SK-N-MC (cell line): Measurements from ENCODE around the gene CSRP2.

Source experiments
- DNase-seq: peaks from one replicate; pipeline ENCODE4 v3.0.0-alpha.2; 2011; ENCODE audit warnings: low read depth, low spot score
- H3K27ac ChIP-seq: fragments of 200-600 bp; sonication (generic); 2 replicates; pipeline ENCODE4 v1.5.1; 2016; ENCODE audit warnings: mixed run types
- H3K36me3 ChIP-seq: fragments of 200-600 bp; sonication (generic); 2 replicates; pipeline ENCODE4 v1.6.1; 2017; ENCODE audit warnings: antibody characterized with exemption, low read length, mixed read lengths; ENCODE audit not compliant: insufficient read depth
- H3K4me3 ChIP-seq: fragments of 200-600 bp; sonication (generic); 2 replicates; pipeline ENCODE4 v1.5.1; 2016
- H3K9ac ChIP-seq: fragments of 200-600 bp; sonication (generic); 2 replicates; pipeline ENCODE4 v1.8.0; 2017; ENCODE audit warnings: mixed run types, mixed read lengths; ENCODE audit not compliant: insufficient read length
- H3K9me3 ChIP-seq: fragments of 200-600 bp; sonication (generic); 2 replicates; pipeline ENCODE4 v1.6.1; 2017; ENCODE audit warnings: low read depth, mild to moderate bottlenecking, antibody characterized with exemption, low read length, moderate library complexity, mixed read lengths
- EZH2 ChIP-seq: fragments of 200-600 bp; sonication (generic); IDR thresholded peaks from one replicate; pipeline ENCODE4 v1.6.1; 2017; ENCODE audit warnings: antibody characterized with exemption
- FOXP2 ChIP-seq: optimal IDR thresholded peaks from 2 replicates; pipeline ENCODE3; 2011; ENCODE audit warnings: mild to moderate bottlenecking, moderate library complexity; ENCODE audit not compliant: insufficient read depth; ENCODE audit errors: extremely low read length, control extremely low read depth
- POLR2AphosphoS5 ChIP-seq: IDR thresholded peaks from 2 replicates; pipeline ENCODE4 v1.6.1; 2012; ENCODE audit warnings: mild to moderate bottlenecking, low read depth, low read length, borderline replicate concordance

Gene CSRP2

DNA sequence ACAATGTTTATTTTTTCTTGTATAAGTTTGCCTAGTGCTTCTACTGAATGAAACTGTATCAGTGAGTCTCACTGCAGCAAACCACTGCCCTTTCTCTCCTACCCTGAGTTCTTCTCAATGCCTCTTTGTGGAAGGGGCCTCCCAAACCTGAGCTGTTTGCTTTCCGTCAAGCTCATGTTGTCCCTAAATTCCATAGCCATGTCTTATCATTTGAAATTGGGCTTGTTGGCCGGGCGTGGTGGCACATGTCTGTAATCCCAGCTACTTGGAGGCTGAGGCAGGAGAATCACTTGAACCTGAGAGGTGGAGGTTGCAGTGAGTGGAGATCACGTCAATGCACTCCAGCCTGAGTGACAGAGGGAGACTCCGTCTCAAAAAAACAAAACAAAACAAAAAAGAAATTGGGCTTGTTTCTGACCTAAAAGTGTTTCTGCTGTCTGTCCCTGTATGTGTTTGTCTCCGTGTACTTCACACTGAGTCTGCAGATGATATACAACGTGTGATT is 1.8 kb upstream of the CSRP2 start:
- Histone ChIP-seq H3K9ac (no peak overlapping the region), H3K36me3 (no peaks in the 10 kb centered on the region), H3K4me3 (no peak overlapping the region), H3K27ac (no peak overlapping the region), H3K9me3 (no peaks in the 10 kb centered on the region)
- no peak for DNase-seq
- no peak for TF ChIP-seq POLR2AphosphoS5
- TF ChIP-seq EZH2: no peak
- TF ChIP-seq FOXP2: no peak

- H3K27ac ChIP-seq: no peak overlapping the region
- no peak for TF ChIP-seq EZH2
- no peaks in the 10 kb centered on the region for H3K9me3 ChIP-seq
- H3K9ac ChIP-seq: no peak overlapping the region
- H3K36me3 ChIP-seq: no peaks in the 10 kb centered on the region
- no peak for DNase-seq
- peak overlapping the region; percentile 89; the same call in 1 of the 2 replicates for H3K4me3 ChIP-seq
Measured at GRCh38 chr12:76879710-76880518, 1.1 kb upstream of the CSRP2 start.

GRCh38 chr12:76878099-76878898 is 520 bp downstream of the CSRP2 start:
- Histone ChIP-seq H3K36me3 (no peaks in the 10 kb centered on the region), H3K9ac (peak overlapping the region; percentile 74), H3K9me3 (no peaks in the 10 kb centered on the region), H3K4me3 (peak overlapping the region; percentile 89), H3K27ac (no peak overlapping the region)
- DNase-seq: no peak
- TF ChIP-seq POLR2AphosphoS5 (no peak), FOXP2 (no peak), EZH2 (no peak)

GRCh38 chr12:76876696-76877229 is 2.1 kb downstream of the CSRP2 start:
- no peak for DNase-seq
- no peaks in the 10 kb centered on the region for H3K9me3 ChIP-seq
- H3K36me3 ChIP-seq: no peaks in the 10 kb centered on the region
- H3K9ac ChIP-seq: no peak overlapping the region
- H3K4me3 ChIP-seq: no peak overlapping the region
- H3K27ac ChIP-seq: no peak overlapping the region
- TF ChIP-seq FOXP2 (no peak), EZH2 (no peak), POLR2AphosphoS5 (no peak)

GRCh38 chr12:76874491-76875190 is 4.2 kb downstream of the CSRP2 start:
- Histone ChIP-seq H3K9ac (no peak overlapping the region), H3K36me3 (no peaks in the 10 kb centered on the region), H3K9me3 (no peaks in the 10 kb centered on the region), H3K27ac (no peak overlapping the region), H3K4me3 (no peak overlapping the region)
- no peak for DNase-seq
- no peak for TF ChIP-seq FOXP2
- TF ChIP-seq EZH2: no peak
- TF ChIP-seq POLR2AphosphoS5: no peak

DNA sequence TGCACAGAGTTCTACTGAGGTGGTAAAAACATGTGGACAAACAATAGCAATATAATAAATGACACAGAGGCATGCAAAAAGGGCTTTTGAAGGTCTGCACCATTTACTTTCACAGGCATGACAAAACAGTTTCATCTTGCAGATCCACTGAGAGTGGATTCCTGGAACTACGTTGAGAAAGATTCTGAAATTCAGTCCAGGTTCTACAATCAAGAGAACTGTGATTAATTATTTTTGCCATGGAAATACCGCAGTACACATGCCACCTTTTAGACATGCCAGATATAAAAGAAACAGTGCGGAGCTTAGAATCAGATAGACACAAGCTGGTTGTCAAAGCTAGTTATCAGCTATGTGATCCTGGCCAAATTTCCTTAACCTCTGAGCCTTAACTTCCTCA is 4.8 kb downstream of the CSRP2 start:
- TF ChIP-seq EZH2 (no peak), FOXP2 (no peak), POLR2AphosphoS5 (no peak)
- no peak for DNase-seq
- no peaks in the 10 kb centered on the region for H3K36me3 ChIP-seq
- no peaks in the 10 kb centered on the region for H3K9me3 ChIP-seq
- H3K4me3 ChIP-seq: no peak overlapping the region
- no peak overlapping the region for H3K27ac ChIP-seq
- H3K9ac ChIP-seq: no peak overlapping the region

DNA sequence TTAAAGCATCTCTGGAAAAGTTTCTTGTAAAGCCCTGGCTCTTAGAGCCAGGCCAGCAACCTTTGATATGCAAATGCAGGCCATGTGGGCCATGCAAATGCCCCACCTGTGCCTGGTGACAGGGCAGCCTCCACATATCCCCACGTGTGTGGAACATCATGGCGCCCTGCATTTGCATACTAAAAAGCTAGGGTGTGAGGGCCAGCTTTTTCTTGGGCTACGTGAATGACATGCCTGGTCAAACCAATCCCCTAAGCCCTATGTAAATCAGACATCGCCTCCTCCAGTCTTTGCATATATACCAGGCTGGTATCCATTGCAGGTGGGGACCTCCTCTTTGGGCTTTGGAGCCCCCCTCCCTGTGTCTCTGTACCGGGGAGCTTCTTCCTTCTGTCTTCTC is 6.4 kb downstream of the CSRP2 start:
- Histone ChIP-seq H3K36me3 (no peaks in the 10 kb centered on the region), H3K27ac (no peak overlapping the region), H3K9me3 (no peaks in the 10 kb centered on the region), H3K9ac (no peak overlapping the region), H3K4me3 (no peak overlapping the region)
- no peak for TF ChIP-seq FOXP2
- TF ChIP-seq POLR2AphosphoS5: no peak
- no peak for TF ChIP-seq EZH2
- DNase-seq: no peak

DNA sequence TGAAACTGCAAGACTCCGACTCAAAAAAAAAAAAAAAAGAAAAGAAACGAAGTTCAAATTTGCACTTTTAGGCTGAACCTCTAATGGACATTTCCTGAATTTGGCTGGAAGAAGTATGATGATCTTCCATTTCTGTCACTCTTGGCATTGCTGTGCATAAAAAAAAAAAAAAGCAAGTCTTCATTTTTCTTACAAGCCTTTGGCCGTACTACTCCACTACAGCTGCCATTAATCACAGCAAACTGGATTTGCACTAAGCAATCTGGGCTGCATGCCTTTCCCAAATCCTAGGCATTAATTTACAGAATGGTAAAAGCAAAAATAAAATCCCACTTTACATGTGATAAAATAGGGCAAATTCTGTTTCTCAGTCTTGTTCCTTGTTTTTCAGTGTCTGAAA is 7.1 kb downstream of the CSRP2 start:
- no peak for DNase-seq
- Histone ChIP-seq H3K9ac (no peak overlapping the region), H3K4me3 (no peak overlapping the region)

More for the DNA sequence above, 7.1 kb downstream of the CSRP2 start:
- Histone ChIP-seq H3K27ac (no peak overlapping the region), H3K36me3 (no peaks in the 10 kb centered on the region), H3K9me3 (no peaks in the 10 kb centered on the region)
- no peak for TF ChIP-seq POLR2AphosphoS5
- no peak for TF ChIP-seq EZH2
- no peak for TF ChIP-seq FOXP2
